Right cardiac atrium (tissue), 5 donors: ENCODE results near the gene XPR1. TPM values are rescaled to one million over a fixed set of nuclear protein-coding genes. Genes with fewer than 3 reads are reported as not detected.
A peak's percentile ranks its signal among the peaks of the same experiment; 100 is the strongest.

Source experiments
- ATAC-seq, 2 donors: fragments of 200-7000 bp; cut with Tn5 transposase; one replicate each; pipeline versions ENCODE4 v1.8.0 to v1.9.1; 2020; ENCODE audit warnings: moderate library complexity in 2 of 2, mild to moderate bottlenecking in 1 of 2
- DNase-seq, 3 donors: peaks; one replicate each; pipeline ENCODE4 v3.0.0-alpha.2; 2020
- H3K27ac ChIP-seq: one replicate; pipeline ENCODE4 v1.5.1; 2013; ENCODE audit warnings: mild to moderate bottlenecking, low read length, control low read depth, moderate library complexity
- H3K27me3 ChIP-seq: one replicate; pipeline ENCODE4 v1.6.1; 2013; ENCODE audit not compliant: control insufficient read depth, insufficient read depth
- H3K4me1 ChIP-seq: one replicate; pipeline ENCODE4 v1.6.1; 2013; ENCODE audit warnings: low read length; ENCODE audit not compliant: control insufficient read depth, insufficient read depth
- H3K4me3 ChIP-seq: one replicate; pipeline ENCODE4 v1.5.1; 2013; ENCODE audit warnings: low read length, control low read depth
- H3K9me3 ChIP-seq: one replicate; pipeline ENCODE4 v1.6.1; 2013; ENCODE audit warnings: low read length; ENCODE audit not compliant: control insufficient read depth
- WGBS: extraction: QIAGEN DNeasy Blood & Tissue Kit; methylation state at CpG from one replicate; pipeline ENCODE4 v1.1.7; 2013; 5-methylcytosine and 5-hydroxymethylcytosine counted together
- intact Hi-C, 4 donors: fragments of 100-400 bp; cut with DNase I; formaldehyde crosslinking; loops; one replicate each; pipeline versions ENCODE4 v1.11.0 to v1.14.0; 2022 to 2023
- polyA plus RNA-seq: library from polyadenylated mRNA; stranded (reverse); fragments of 200-250 nt; gene quantifications from one replicate; pipeline ENCODE4 v1.2.3, GENCODE V29; 2013
- total RNA-seq, 4 donors: library from RNA; stranded (reverse); fragmentation: NEBNext Ultra II Directional; extraction: Animal tissue kit (Norgen Biotek cat#: 25700); gene quantifications; one replicate each; pipeline ENCODE4 v1.2.1, GENCODE V29; 2021
- donor health status: healthy with polysubstance abuse.
- donor health status: DM: no; HTN: yes; CAD: no.
- donor health status: DM: no; HTN: no; CAD: no.
- donor health status: DM: no; HTN: yes; CAD: no; lungs with severe emphysema.
- donor health status: DM: yes; HTN: yes; CAD: no.

XPR1 gene
- total and polyA plus RNA-seq, 5 donors = 10.7 to 33.4 (median 31.4) TPM

GRCh38 chr1:180908074-180908765 is 276.4 kb downstream of the XPR1 start:
- Histone ChIP-seq H3K9me3 (no peaks in the 10 kb centered on the region), H3K27me3 (no peaks in the 10 kb centered on the region), H3K27ac (no peak overlapping the region), H3K4me1 (no peaks in the 10 kb centered on the region), H3K4me3 (no peak overlapping the region)
- WGBS = 89% methylated on average over 15 of the region's 15 CpGs
- DNase-seq (no peak), ATAC-seq (no peak)
- intact Hi-C loops = no loop called here

- 85% methylated on average over 3 of the region's 3 CpGs for WGBS
- no peak overlapping the region for H3K27ac ChIP-seq
- H3K4me3 ChIP-seq = no peak overlapping the region
- no peaks in the 10 kb centered on the region for H3K4me1 ChIP-seq
- intact Hi-C loops = no loop called here
- H3K9me3 ChIP-seq = no peaks in the 10 kb centered on the region
- DNase-seq (no peak), ATAC-seq (no peak)
- no peaks in the 10 kb centered on the region for H3K27me3 ChIP-seq
These were observed 277.2 kb downstream of the XPR1 start for GRCh38 chr1:180909005-180909414.

DNA sequence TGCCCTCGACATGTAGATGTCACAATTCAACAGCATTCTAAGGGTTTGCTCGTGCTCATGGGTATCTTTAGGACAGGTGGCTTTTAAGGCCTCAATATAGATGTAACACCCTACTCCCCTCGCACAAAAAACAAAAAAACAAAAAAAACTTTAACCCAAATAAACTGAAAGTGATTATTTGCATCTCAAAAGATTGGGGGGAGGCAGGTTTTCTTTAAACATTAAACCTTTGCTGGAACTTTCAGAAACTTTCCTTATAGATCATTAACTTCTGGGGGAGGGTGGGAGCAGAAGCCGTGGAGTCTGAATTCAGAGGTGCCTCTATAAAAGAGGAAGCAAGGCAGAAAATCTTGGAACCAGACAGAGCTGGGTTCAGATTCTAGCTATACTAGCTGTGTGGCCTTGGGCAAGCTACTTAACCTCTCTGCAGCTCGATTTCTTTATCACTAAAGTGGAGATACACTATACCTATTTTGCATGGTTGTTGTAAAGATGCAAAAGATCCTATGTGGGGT is 277.7 kb downstream of the XPR1 start:
- intact Hi-C loops = no loop called here
- no peak overlapping the region for H3K27ac ChIP-seq
- no peaks in the 10 kb centered on the region for H3K27me3 ChIP-seq
- H3K4me3 ChIP-seq = no peak overlapping the region
- ATAC-seq (no peak), DNase-seq (no peak)
- WGBS = 82% methylated on average over 5 of the region's 5 CpGs
- H3K4me1 ChIP-seq = no peaks in the 10 kb centered on the region
- no peaks in the 10 kb centered on the region for H3K9me3 ChIP-seq

DNA sequence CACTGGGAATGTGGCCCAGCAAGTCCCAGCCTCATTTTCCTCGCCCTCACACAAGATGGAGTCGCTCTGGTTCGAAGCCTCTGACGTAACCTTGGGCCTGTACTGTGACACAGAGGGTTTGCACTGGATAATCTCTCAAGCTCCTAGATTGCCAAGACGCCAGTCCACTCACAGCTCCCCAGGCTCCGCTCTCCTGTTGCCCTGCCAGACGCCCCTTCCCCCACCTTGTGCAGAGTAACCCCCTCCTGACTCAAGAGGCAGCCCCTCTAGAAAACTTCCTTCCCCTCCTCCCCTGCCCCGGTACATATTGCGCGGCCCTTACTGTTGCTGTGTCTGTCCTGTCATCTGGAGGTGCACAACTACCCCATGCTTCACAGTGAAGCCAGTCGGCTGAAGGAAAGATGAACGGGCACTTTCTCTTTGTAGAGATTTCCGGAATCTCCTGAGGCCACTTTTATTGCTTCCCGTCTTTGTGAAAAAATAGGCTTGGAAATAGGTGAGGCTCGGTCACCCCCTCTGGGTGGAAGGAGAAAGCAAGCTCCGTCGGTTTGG is 279.9 kb downstream of the XPR1 start:
- Histone ChIP-seq H3K4me1 (no peaks in the 10 kb centered on the region), H3K27ac (peak overlapping the region; percentile 81), H3K4me3 (peak overlapping the region; percentile 81), H3K27me3 (no peaks in the 10 kb centered on the region), H3K9me3 (no peaks in the 10 kb centered on the region)
- intact Hi-C loops = no loop called here
- WGBS = 18% methylated on average over 17 of the region's 17 CpGs
- ATAC-seq = peak; percentile 19 to 42
- DNase-seq = peak in 2 of 3 donors; percentile 66 to 72

DNA sequence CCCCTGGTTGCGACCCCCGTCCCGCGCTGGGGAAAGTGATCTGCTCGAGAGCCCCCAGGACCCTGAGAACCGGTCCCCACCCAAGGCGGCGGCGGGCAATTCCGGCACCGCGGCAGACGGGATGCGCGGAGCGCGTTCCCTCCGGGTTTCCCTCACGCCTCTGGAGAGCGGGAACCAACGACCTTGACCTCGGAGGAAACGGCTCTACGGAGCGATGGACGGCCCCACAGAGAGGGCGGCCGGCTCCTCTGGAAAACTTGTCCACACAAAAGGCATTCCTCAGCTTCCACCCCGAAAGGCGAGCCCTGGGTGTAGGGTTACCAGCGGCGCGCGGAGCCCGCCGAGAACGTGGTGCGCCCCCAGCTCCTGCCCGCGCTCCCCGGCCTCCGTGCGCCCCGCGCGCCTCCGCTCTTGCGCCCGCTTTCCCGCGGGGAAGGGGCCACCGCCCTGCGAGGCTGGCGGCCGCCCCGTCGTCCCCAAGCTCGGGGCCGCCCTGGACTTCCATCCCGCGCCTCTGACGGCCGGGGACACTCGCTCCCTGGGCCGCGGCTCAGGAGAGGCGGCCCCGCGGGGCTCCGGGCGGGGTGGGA is 280.5 kb downstream of the XPR1 start:
- H3K4me1 ChIP-seq = no peaks in the 10 kb centered on the region
- DNase-seq = peak; percentile 23 to 73 (median 70)
- peak overlapping the region; percentile 81 for H3K4me3 ChIP-seq
- peak; percentile 41 to 49 for ATAC-seq
- no peaks in the 10 kb centered on the region for H3K9me3 ChIP-seq
- H3K27ac ChIP-seq = peak overlapping the region; percentile 81
- no peaks in the 10 kb centered on the region for H3K27me3 ChIP-seq
- intact Hi-C loops = no loop called here
- 1% methylated on average over 71 of the region's 71 CpGs for WGBS

DNA sequence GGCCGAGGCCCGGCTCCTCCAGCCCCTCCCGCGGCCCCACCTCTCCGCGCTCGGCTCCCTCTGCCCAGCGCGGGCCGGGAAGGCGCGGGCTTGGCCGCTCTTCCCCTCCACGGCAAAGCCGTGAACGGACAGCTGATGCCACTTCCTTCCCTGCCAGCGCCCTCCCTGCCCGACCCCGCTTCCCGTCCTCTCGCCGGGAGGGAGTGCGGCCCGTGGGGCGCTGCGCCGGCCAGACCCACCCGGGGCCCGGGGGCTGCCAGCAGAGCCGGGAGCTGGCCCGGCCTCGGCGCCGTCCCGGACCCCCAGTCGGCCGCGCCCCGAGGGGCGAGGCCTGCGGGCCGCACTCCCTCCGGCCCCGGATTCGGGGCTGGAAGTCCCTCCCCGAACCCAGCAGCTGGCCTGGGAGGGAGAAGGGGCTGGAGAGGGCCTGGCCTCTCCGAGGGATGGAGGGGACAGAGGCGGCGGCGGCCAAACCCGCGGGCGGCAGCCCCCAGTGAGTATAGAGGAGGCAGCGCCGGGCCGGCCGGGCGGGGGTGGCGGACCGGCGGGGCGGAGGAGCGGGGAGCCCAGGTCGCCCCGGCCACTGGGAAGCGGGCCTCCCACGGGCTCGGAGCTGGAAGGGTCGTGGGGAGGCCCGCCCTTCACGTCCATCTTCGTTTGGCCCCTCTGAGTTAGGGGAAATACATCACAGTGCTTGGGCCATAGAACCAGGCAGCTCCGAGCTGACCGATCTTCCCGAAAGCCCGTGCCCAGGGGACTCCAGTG is 281.2 kb downstream of the XPR1 start, which contains the start of gene KIAA1614:
Gene KIAA1614 (plus strand): TSS at position 97 of the 765 bp plus-strand sequence. CDS start 347 bp downstream, at position 444.
- Histone ChIP-seq H3K4me3 (peak within 1 kb of the TSS; percentile 81), H3K4me1 (no peaks in the 10 kb centered on the region), H3K27ac (peak within 1 kb of the TSS; percentile 81), H3K27me3 (no peaks in the 10 kb centered on the region), H3K9me3 (no peaks in the 10 kb centered on the region)
- ATAC-seq = peak; percentile 87 to 88
- DNase-seq = peak; percentile 62 to 86 (median 85)
- WGBS = 2% methylated on average over 75 of the region's 76 CpGs
- intact Hi-C loops = no loop called here

DNA sequence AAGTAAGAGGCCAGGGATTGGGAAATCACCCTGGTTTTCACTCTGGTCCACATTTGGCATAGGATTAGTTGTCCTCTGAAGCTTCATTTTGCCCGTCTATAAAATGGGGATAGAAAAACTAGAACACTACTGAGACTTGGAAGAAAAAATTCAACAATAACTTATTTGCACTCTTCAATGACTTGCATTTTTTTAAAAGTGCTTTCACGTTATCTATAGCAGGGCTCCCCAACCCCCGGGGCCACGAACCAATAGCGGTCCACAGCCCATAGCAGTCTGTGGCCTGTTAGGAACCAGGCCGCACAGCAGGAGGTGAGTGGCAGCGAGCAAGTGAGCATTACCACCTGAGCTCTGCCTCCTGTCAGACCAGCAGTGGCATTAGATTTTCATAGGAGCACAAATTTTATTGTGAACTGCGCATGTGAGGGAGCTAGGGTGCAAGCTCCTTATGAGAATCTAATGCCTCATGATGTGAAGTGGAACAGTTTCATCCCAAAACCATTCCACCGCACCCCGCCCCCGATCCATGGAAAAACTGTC is 283.7 kb downstream of the XPR1 start:
- WGBS = 93% methylated on average over 11 of the region's 11 CpGs
- no peaks in the 10 kb centered on the region for H3K9me3 ChIP-seq
- ATAC-seq (no peak), DNase-seq (no peak)
- no peaks in the 10 kb centered on the region for H3K27me3 ChIP-seq
- H3K27ac ChIP-seq = no peak overlapping the region
- intact Hi-C loops = no loop called here
- H3K4me1 ChIP-seq = no peaks in the 10 kb centered on the region
- no peak overlapping the region for H3K4me3 ChIP-seq

DNA sequence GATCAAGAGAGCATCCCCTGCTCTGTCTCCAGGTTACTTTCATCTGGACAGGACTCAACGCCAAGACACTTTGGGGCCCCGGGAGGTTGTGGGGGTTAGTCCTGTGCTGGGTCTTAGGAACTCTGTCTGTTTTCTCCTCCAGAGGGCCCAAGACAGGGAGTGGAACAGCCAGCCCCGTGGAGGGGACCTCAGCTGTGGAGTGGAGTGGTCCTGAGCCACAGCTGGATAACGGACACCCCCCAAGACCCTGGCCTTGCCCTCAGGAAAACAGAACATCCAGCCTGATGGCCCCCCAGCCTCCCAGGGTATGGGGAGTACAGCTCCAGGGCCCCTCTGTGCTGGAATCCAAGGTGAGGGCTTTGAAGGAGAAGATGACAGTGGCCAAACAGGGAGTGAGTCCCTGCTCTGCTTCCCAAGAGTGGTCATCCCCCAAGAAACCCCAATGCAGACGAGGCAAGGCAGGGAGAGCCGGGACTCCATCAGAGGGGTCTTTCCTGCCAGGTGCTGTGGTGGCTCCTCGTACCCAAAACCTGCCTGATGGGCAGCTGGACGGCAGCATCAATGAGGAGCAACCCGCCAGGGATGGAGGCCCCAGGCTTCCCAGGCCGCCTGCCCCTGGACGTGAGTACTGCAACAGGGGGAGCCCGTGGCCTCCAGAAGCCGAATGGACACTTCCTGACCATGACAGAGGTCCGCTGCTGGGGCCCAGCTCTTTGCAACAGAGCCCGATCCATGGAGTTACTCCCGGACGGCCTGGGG is 284.4 kb downstream of the XPR1 start:
- no peak overlapping the region for H3K4me3 ChIP-seq
- WGBS = 91% methylated on average over 17 of the region's 17 CpGs
- intact Hi-C loops = no loop called here
- H3K4me1 ChIP-seq = no peaks in the 10 kb centered on the region
- DNase-seq = no peak
- H3K27ac ChIP-seq = no peak overlapping the region
- H3K9me3 ChIP-seq = no peaks in the 10 kb centered on the region
- no peaks in the 10 kb centered on the region for H3K27me3 ChIP-seq
- no peak for ATAC-seq

GRCh38 chr1:180916771-180917170 is 284.9 kb downstream of the XPR1 start:
- intact Hi-C loops = no loop called here

More at GRCh38 chr1:180916771-180917170, 284.9 kb downstream of the XPR1 start:
- H3K27me3 ChIP-seq = no peaks in the 10 kb centered on the region
- no peaks in the 10 kb centered on the region for H3K4me1 ChIP-seq
- H3K9me3 ChIP-seq = no peaks in the 10 kb centered on the region
- DNase-seq (no peak), ATAC-seq (no peak)
- H3K4me3 ChIP-seq = no peak overlapping the region
- H3K27ac ChIP-seq = no peak overlapping the region
- WGBS = 85% methylated on average over 10 of the region's 10 CpGs
